Skeletal muscle tissue (tissue), 4 donors: ENCODE measurements around the gene CUBN. TPM values are rescaled to one million over a fixed set of nuclear protein-coding genes. Genes with fewer than 3 reads are reported as not detected.

ENCODE experiments used
- H3K27ac ChIP-seq: one replicate; pipeline ENCODE4 v1.7.0; 2013; ENCODE audit warnings: mild to moderate bottlenecking, low read depth, low read length, inconsistent platforms
- H3K27me3 ChIP-seq, 3 donors: one replicate each; pipeline ENCODE4 v1.7.0; 2013; ENCODE audit warnings: low read length in 3 of 3; ENCODE audit not compliant: control insufficient read depth in 3 of 3, insufficient read depth in 3 of 3
- H3K36me3 ChIP-seq, 3 donors: one replicate each; pipeline ENCODE4 v1.7.0; 2013; ENCODE audit warnings: low read length in 3 of 3; ENCODE audit not compliant: control insufficient read depth in 3 of 3, insufficient read depth in 3 of 3
- H3K4me1 ChIP-seq, 3 donors: one replicate each; pipeline ENCODE4 v1.7.0; 2013; ENCODE audit warnings: low read length in 3 of 3, mild to moderate bottlenecking in 3 of 3; ENCODE audit not compliant: control insufficient read depth in 3 of 3, insufficient read depth in 3 of 3
- H3K4me3 ChIP-seq, 3 donors: one replicate each; pipeline ENCODE4 v1.7.0; 2013; ENCODE audit warnings: low read length in 3 of 3
- H3K9ac ChIP-seq, 3 donors: one replicate each; pipeline ENCODE4 v1.7.0; 2013; ENCODE audit warnings: low read length in 3 of 3, mild to moderate bottlenecking in 3 of 3, moderate library complexity in 2 of 3, low read depth in 1 of 3
- H3K9me3 ChIP-seq, 3 donors: one replicate each; pipeline ENCODE4 v1.7.0; 2013; ENCODE audit warnings: low read length in 3 of 3; ENCODE audit not compliant: control insufficient read depth in 3 of 3
- total RNA-seq: library from RNA; depleted of rRNA; stranded (reverse); fragments of >200 nt; gene quantifications from one replicate; pipeline ENCODE4 v1.2.3, GENCODE V29; 2014
- donor health status: Osteomylitis.

Gene CUBN
- total RNA-seq, 1 donor from 2014 or later: 4.2 TPM

DNA sequence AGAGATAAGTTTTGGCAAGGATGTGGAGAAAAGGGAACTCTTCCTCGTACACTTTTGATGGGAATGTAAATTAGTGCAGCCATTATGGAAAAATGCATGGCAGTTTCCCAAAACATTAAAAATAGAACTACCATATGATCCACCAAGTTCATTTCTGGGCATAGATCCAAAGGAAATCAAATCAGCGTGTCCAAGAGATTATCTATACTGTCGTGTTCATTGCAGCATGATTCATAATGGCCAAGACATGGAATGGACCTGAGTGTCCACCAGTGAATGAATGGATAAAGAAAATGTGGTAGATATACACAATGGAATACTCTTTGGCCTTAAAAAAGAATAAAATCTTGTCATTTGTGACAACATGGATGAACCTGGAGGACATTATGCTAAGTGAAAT lies 242.0 kb downstream of the CUBN start:
- Histone ChIP-seq H3K9me3 (no peaks in the 10 kb centered on the region), H3K4me3 (no peak overlapping the region), H3K27ac (no peak overlapping the region), H3K9ac (no peak overlapping the region), H3K27me3 (no peaks in the 10 kb centered on the region), H3K4me1 (no peaks in the 10 kb centered on the region), H3K36me3 (no peaks in the 10 kb centered on the region)

- Histone ChIP-seq H3K9ac (no peak overlapping the region), H3K4me3 (no peak overlapping the region), H3K27me3 (no peaks in the 10 kb centered on the region), H3K4me1 (no peaks in the 10 kb centered on the region), H3K36me3 (no peaks in the 10 kb centered on the region), H3K9me3 (no peaks in the 10 kb centered on the region), H3K27ac (no peak overlapping the region)
Observed at GRCh38 chr10:16886031-16886430, 243.6 kb downstream of the CUBN start.

- Histone ChIP-seq H3K4me3 (no peak overlapping the region), H3K9ac (no peak overlapping the region), H3K36me3 (no peaks in the 10 kb centered on the region), H3K4me1 (no peaks in the 10 kb centered on the region), H3K27ac (no peak overlapping the region), H3K27me3 (no peaks in the 10 kb centered on the region), H3K9me3 (no peaks in the 10 kb centered on the region)
Observed at GRCh38 chr10:16884497-16884896, 245.1 kb downstream of the CUBN start.

DNA sequence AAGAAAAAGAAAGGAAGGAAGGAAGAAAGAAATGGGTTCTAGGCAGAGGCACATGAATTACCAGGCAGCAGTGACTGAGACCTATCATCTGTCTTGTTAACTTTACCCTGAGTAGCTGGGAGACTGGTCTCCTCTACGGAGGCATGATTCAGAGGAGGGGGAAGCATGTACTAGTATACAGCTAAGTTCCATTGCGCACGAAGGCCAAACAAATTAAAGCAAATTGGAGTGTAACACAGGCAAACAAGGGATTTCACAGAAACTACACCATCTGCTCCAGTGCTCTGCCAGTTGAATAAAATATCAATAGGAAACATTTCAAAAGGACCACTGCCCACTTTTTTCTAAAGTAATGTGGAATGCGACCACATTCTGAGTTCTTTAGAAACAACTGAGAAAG lies 246.5 kb downstream of the CUBN start:
- Histone ChIP-seq H3K36me3 (no peaks in the 10 kb centered on the region), H3K27me3 (no peaks in the 10 kb centered on the region), H3K27ac (no peak overlapping the region), H3K9me3 (no peaks in the 10 kb centered on the region), H3K9ac (no peak overlapping the region), H3K4me1 (no peaks in the 10 kb centered on the region), H3K4me3 (no peak overlapping the region)

DNA sequence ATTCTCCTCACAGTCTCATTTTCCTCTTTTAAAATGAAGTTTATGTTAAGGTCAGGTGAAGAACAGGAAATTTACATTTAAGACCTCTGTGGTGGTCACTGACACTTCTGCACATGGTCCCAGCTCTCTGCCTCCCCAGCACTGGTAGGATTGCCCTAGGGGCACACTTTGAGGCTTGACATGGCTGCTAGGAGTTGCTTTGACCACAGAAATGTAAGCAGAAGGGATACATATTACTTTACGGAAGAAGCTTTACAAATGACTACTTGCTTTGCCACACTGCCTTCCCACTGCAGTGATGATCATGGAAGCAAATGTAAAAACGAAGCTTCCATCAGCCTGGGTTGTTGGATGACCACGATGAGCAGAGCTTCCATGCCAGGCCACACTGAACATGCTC lies 259.3 kb downstream of the CUBN start:
- no peaks in the 10 kb centered on the region for H3K27me3 ChIP-seq
- H3K9ac ChIP-seq: no peak overlapping the region
- no peak overlapping the region for H3K4me3 ChIP-seq
- H3K9me3 ChIP-seq: no peaks in the 10 kb centered on the region
- no peak overlapping the region for H3K27ac ChIP-seq
- H3K4me1 ChIP-seq: no peaks in the 10 kb centered on the region
- no peaks in the 10 kb centered on the region for H3K36me3 ChIP-seq

- H3K4me3 ChIP-seq: no peak overlapping the region
- no peaks in the 10 kb centered on the region for H3K9me3 ChIP-seq
- H3K27ac ChIP-seq: no peak overlapping the region
- no peaks in the 10 kb centered on the region for H3K27me3 ChIP-seq
- H3K36me3 ChIP-seq: no peaks in the 10 kb centered on the region
- H3K9ac ChIP-seq: no peak overlapping the region
- H3K4me1 ChIP-seq: no peaks in the 10 kb centered on the region
Observed at GRCh38 chr10:16867990-16868389, 261.6 kb downstream of the CUBN start.

DNA sequence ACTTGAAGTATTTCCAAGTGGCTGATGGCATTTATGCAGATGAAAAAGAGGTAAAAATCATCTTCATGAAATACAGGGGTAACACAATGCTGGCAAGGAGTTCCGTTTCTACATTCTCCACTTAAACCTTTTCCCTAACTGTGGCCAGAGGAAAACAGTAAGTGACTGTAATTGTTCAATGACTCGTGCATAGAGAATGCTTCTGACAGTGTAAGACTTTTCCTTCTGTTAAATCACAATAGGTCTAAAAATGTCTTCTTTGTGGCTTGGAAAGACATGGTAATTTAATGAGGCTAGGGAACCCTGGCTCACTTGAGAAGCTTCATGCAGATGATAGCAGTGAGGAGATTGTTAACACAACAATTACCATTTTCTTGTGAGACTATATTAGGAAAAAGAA lies 262.1 kb downstream of the CUBN start:
- Histone ChIP-seq H3K27me3 (no peaks in the 10 kb centered on the region), H3K36me3 (no peaks in the 10 kb centered on the region), H3K4me1 (no peaks in the 10 kb centered on the region), H3K4me3 (no peak overlapping the region), H3K27ac (no peak overlapping the region), H3K9ac (no peak overlapping the region), H3K9me3 (no peaks in the 10 kb centered on the region)

GRCh38 chr10:16866541-16867275 lies 262.9 kb downstream of the CUBN start:
- no peaks in the 10 kb centered on the region for H3K4me1 ChIP-seq

GRCh38 chr10:16865766-16866165 lies 263.8 kb downstream of the CUBN start:
- Histone ChIP-seq H3K4me1 (no peaks in the 10 kb centered on the region), H3K9me3 (no peaks in the 10 kb centered on the region), H3K4me3 (no peak overlapping the region), H3K27me3 (no peaks in the 10 kb centered on the region), H3K9ac (no peak overlapping the region), H3K27ac (no peak overlapping the region), H3K36me3 (no peaks in the 10 kb centered on the region)

More at GRCh38 chr10:16866541-16867275, 262.9 kb downstream of the CUBN start:
- no peaks in the 10 kb centered on the region for H3K27me3 ChIP-seq
- no peak overlapping the region for H3K4me3 ChIP-seq
- no peak overlapping the region for H3K9ac ChIP-seq
- H3K9me3 ChIP-seq: no peaks in the 10 kb centered on the region
- H3K36me3 ChIP-seq: no peaks in the 10 kb centered on the region
- H3K27ac ChIP-seq: no peak overlapping the region

DNA sequence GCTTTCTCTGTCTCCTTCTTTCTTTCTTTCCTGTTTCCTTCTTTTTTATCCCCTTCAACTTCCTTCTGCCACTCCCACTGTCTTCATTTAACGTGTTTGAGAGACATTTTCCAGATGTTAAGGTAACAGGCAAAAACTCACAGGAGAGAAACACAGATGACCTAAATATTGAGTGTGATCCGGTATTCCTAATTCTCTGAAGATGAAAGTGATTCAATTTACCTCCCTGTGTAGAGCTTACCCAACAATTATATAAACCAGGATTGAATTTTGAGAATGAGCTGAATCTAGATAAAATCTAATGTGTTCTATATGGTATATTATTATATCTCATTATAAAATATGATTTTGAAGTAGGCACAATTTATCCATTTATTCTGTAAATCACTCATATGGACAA lies 265.8 kb downstream of the CUBN start:
- Histone ChIP-seq H3K4me1 (no peaks in the 10 kb centered on the region), H3K4me3 (no peak overlapping the region), H3K9me3 (no peaks in the 10 kb centered on the region), H3K9ac (no peak overlapping the region), H3K27ac (no peak overlapping the region), H3K27me3 (no peaks in the 10 kb centered on the region), H3K36me3 (no peaks in the 10 kb centered on the region)
